ENCODE results near the gene VPS29.
A peak's percentile ranks its signal among the peaks of the same experiment; 100 is the strongest.
"Not testable (repeated sequence)": the region's sequence is repeated elsewhere in the genome, so short reads cannot be mapped to it uniquely, and the experiment has no call there.

VPS29 gene

GRCh38 chr12:110520876-110521712, 19.2 kb upstream of the VPS29 start:
- not testable (repeated sequence) for DNase-seq

- DNase-seq, result not testable (repeated sequence)
Measured at GRCh38 chr12:110518014-110518413, 16.1 kb upstream of the VPS29 start.

- no peak for DNase-seq
Measured at GRCh38 chr12:110516995-110517394, 15.1 kb upstream of the VPS29 start.

GRCh38 chr12:110514363-110514762, 12.5 kb upstream of the VPS29 start:
- no peak for DNase-seq

- DNase-seq, result no peak
Measured at GRCh38 chr12:110513842-110514241, 11.9 kb upstream of the VPS29 start.

- no peak for DNase-seq
Measured at GRCh38 chr12:110508071-110508586, 6.2 kb upstream of the VPS29 start.

GRCh38 chr12:110505332-110505731, 3.4 kb upstream of the VPS29 start:
- DNase-seq, result no peak

- no peak for DNase-seq
Measured at GRCh38 chr12:110503432-110503831, 1.5 kb upstream of the VPS29 start.

- DNase-seq, result peak; percentile 7
Measured at GRCh38 chr12:110501399-110501751, 536 bp downstream of the VPS29 start.

- no peak for DNase-seq
Measured at GRCh38 chr12:110498984-110499706, 2.8 kb downstream of the VPS29 start.

GRCh38 chr12:110475426-110475825, 26.5 kb downstream of the VPS29 start:
- DNase-seq, result no peak

- DNase-seq, result peak; percentile 94
Measured at GRCh38 chr12:110468214-110469048, 33.5 kb downstream of the VPS29 start, which contains the start of the genes FAM216A and GPN3. Gene FAM216A, plus strand, starts transcription at chr12:110468845. Its CDS starts 31 bp downstream, at chr12:110468876. Gene GPN3, minus strand, starts transcription at chr12:110468257. Its CDS starts 54 bp downstream, at chr12:110468203.

GRCh38 chr12:110467847-110468213, 34.1 kb downstream of the VPS29 start:
- no peak for DNase-seq

- no peak for DNase-seq
Measured at GRCh38 chr12:110466791-110467190, 35.1 kb downstream of the VPS29 start.

- DNase-seq, result not testable (repeated sequence)
Measured at GRCh38 chr12:110465765-110466164, 36.1 kb downstream of the VPS29 start.

GRCh38 chr12:110465024-110465423, 36.9 kb downstream of the VPS29 start:
- DNase-seq, result no peak

- DNase-seq, result not testable (repeated sequence)
Measured at GRCh38 chr12:110461189-110461588, 40.7 kb downstream of the VPS29 start.

GRCh38 chr12:110458756-110459155, 43.2 kb downstream of the VPS29 start:
- no peak for DNase-seq

GRCh38 chr12:110453569-110454296, 48.2 kb downstream of the VPS29 start:
- no peak for DNase-seq

GRCh38 chr12:110451263-110451662, 50.6 kb downstream of the VPS29 start:
- DNase-seq, result no peak

- DNase-seq, result peak; percentile 77
Measured at GRCh38 chr12:110449799-110450497, 52.0 kb downstream of the VPS29 start, which contains the start of gene ARPC3. Gene ARPC3, minus strand, starts transcription at chr12:110450337. Its CDS starts 77 bp downstream, at chr12:110450260.

All from NCI-H1694 treated with DMSO at 0.1 percent for 48 hours (cell line).